HG02973 (cell line): ENCODE results near the gene RAP2C.
"Not testable (repeated sequence)": the region's sequence is repeated elsewhere in the genome, so short reads cannot be mapped to it uniquely, and the experiment has no call there.

Experiments
- ATAC-seq: cut with Tn5 transposase; IDR thresholded peaks from one replicate; pipeline ENCODE4 v1.9.1; 2021; ENCODE audit warnings: moderate library complexity; ENCODE audit not compliant: unreplicated experiment

Gene RAP2C

GRCh38 chrX:132200976-132201375 is 18.3 kb downstream of the RAP2C start:
- no peak for ATAC-seq

- no peak for ATAC-seq
Observed at GRCh38 chrX:132199941-132200340, 19.3 kb downstream of the RAP2C start.

GRCh38 chrX:132193872-132194574 is 25.2 kb downstream of the RAP2C start:
- no peak for ATAC-seq

- no peak for ATAC-seq
Observed at GRCh38 chrX:132191938-132192337, 27.3 kb downstream of the RAP2C start.

GRCh38 chrX:132188175-132188574 is 31.1 kb downstream of the RAP2C start:
- no peak for ATAC-seq

- ATAC-seq: no peak
Observed at GRCh38 chrX:132187451-132187850, 31.8 kb downstream of the RAP2C start.

GRCh38 chrX:132184871-132185270 is 34.4 kb downstream of the RAP2C start:
- ATAC-seq: no peak

GRCh38 chrX:132181364-132181763 is 37.9 kb downstream of the RAP2C start:
- no peak for ATAC-seq

GRCh38 chrX:132180929-132181328 is 38.3 kb downstream of the RAP2C start:
- no peak for ATAC-seq

- no peak for ATAC-seq
Observed at GRCh38 chrX:132173647-132174046, 45.6 kb downstream of the RAP2C start.

GRCh38 chrX:132171881-132172280 is 47.4 kb downstream of the RAP2C start:
- ATAC-seq: no peak

- ATAC-seq: no peak
Observed at GRCh38 chrX:132171478-132171877, 47.8 kb downstream of the RAP2C start.

GRCh38 chrX:132169554-132169953 is 49.7 kb downstream of the RAP2C start:
- no peak for ATAC-seq

GRCh38 chrX:132165651-132166050 is 53.6 kb downstream of the RAP2C start:
- no peak for ATAC-seq

- no peak for ATAC-seq
Observed at GRCh38 chrX:132165005-132165404, 54.2 kb downstream of the RAP2C start.

- ATAC-seq: not testable (repeated sequence)
Observed at GRCh38 chrX:132163094-132163493, 56.2 kb downstream of the RAP2C start.

- no peak for ATAC-seq
Observed at GRCh38 chrX:132153166-132153565, 66.1 kb downstream of the RAP2C start.
